HG03354 (cell line): ENCODE measurements around the gene PKLR.

Experiments
- ATAC-seq: cut with Tn5 transposase; IDR thresholded peaks from one replicate; pipeline ENCODE4 v1.9.1; 2021; ENCODE audit warnings: mild to moderate bottlenecking; ENCODE audit not compliant: unreplicated experiment, poor library complexity, severe bottlenecking

Gene PKLR

GRCh38 chr1:155241841-155242264 is 59.4 kb downstream of the PKLR start:
- no peak for ATAC-seq

GRCh38 chr1:155241069-155241679 is 60.1 kb downstream of the PKLR start:
- ATAC-seq: no peak
